NCI-H2171 (cell line): ENCODE results near the gene LDLRAD3.

Experiments used
- DNase-seq: peaks from one replicate; lab custom pipeline; 2025; lab: John Stamatoyannopoulos, UW

Gene LDLRAD3

GRCh38 chr11:36077886-36078685 lies 134.2 kb downstream of the LDLRAD3 start:
- no peak for DNase-seq

- DNase-seq, result no peak
Observed at GRCh38 chr11:36078686-36079055, 134.8 kb downstream of the LDLRAD3 start.

- no peak for DNase-seq
Observed at GRCh38 chr11:36079878-36080675, 136.2 kb downstream of the LDLRAD3 start.

DNA sequence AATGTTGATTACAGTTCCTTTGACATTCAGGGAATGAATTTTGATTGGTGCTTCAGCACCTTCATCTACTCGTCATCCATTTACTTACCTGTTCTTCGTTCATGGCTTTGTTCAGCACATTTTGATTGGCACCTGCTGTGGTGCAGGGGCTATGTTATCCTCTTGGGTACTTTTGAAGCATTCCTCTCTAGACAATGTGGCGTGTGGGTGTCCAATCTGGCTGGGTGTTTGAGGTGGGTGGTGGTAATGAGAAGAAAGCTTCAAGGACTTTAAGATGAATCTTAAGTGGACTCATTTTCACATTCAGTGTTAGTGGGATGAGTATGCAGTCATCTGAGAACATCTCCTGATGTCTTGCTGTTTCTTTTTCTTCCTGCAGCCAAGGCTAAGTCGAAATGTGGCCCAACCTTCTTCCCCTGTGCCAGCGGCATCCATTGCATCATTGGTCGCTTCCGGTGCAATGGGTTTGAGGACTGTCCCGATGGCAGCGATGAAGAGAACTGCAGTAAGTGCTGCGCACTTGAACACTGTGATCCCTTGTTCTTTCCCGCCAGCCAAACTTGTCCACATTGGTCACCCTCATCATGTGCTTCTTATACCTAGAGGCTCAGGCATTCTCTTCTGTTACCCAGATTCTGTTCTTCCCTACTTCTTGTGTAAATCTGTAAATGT lies 137.5 kb downstream of the LDLRAD3 start:
- DNase-seq, result no peak

DNA sequence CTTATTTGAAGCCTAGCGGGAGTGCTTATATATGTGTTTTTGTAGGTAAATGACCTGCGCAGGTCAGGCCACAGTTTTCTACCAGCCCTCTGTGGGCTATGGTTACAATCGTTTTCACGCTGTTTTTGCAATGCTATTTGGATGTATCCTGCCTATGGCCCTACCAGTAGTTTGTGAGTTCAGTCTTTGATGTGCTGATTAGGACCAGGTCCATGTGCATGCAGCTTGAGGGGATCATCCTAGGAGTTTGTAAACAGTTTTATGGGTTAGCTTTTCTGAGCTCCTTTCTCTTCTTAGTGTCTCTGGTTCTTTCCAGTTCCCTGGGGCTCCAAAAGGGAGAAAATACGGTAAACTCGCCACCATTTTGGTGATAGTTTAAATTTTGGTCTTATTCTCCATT lies 142.5 kb downstream of the LDLRAD3 start:
- DNase-seq, result no peak

DNA sequence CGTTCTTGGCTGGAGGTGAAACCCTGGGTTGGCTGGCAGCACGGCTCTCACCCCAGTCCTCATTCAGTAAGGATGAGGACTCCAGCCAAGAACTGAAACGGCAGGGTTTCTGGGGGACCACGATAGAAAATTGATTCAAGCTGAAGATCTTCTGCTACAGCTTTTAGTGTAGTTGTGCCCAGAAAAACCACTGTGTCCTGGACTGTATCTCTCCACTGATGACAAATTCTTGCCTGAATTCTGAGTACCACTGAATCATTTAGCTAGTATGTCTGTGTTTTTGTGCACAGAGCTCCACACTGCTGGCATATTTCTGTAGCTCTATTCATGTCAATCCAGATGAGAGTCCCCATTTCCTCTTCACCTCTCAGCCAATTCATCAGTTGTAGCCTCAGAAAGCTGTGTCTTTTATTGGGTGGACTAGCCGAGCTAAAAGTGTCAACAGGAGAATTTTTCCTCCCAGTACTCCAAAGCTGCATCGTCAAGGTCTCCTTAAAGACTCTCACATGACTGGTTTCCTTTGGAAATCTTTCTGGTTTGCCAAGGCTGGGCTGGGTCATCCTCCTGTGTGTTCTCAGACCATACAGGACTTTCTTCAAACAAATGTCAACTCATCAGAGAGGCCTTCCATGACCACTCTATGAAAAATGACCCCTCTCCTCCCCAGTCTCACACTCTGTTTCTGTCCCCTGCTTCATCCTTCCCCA lies 144.6 kb downstream of the LDLRAD3 start:
- no peak for DNase-seq

DNA sequence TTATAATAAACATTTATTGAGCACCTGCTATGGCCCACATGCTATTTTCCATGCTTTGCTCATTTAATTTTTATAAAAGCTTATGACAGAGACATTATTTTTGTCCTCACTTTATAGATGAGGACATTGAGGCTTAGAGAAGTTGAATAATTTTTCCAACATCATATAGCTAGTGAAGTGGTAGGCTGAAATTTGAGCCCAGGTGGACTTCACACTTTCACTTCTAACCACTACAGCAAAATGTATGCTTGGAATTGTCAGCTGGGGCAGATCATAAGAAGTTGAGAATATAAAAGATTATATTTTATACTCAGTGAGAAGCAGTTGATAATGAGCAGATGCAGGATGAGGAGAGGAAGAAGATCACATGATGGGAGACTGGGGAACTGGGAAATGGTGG lies 146.1 kb downstream of the LDLRAD3 start:
- DNase-seq, result no peak

DNA sequence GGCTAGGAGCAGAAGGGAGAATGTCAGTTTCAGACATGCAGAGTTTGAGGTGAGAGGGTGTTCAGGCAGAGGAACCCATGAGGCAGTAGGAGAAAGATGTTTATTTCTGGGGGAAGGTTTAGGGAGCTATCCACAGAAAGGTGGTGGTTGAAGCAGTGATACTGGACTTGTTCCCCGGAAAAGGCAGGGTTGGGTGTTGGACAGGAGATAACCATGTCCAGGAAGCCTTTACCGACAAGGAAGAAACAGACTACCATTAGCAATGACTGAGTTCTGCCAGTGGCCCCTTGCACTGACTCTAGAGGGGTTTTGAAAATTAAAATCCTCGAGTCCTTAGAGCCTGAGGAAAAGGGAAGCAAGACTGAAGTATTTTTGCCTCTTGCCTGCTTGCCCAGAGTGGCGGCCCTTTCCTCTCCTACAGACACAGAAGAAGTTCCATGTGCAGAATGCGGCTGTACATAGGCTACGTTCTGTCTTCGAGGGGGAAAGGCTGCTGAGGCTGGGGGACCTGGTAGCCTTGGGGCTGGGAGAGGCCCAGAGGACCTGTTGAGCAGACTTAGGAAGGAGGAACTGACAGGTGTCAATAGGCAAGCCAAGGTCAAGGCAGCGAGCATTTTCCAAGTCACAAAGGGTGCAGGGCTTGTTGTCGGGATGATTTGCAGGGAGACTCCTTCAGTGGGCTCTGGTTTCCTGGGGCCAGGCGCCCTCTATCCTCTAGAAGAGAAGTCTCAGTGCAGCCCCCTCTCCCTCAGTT lies 146.7 kb downstream of the LDLRAD3 start:
- no peak for DNase-seq

DNA sequence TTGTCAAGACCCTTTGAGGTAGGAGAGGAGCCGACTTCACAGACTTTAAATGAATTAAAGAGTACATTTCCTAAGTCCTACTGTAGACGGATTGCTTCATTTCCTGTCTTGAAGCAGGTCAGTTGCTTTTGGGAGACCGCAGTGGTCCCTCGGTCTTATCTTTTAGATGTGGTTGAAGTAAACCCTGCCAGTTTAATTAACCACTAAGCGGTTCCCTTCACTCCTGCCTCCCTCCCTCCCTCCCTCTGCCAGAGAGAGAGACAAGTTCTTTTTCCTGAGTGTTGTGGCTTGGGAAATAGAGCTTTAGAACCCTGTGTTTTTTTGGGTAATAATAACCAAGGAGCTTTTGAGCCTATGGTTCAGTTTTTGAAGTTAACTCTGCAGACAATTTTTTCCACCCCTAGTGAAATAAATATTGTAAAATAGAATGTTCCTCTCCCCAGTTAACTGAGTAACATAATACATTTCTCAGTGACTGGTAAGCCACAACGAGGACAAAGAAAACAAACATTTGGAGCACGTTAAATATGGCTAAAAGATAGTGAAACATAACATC lies 147.5 kb downstream of the LDLRAD3 start:
- DNase-seq, result no peak

DNA sequence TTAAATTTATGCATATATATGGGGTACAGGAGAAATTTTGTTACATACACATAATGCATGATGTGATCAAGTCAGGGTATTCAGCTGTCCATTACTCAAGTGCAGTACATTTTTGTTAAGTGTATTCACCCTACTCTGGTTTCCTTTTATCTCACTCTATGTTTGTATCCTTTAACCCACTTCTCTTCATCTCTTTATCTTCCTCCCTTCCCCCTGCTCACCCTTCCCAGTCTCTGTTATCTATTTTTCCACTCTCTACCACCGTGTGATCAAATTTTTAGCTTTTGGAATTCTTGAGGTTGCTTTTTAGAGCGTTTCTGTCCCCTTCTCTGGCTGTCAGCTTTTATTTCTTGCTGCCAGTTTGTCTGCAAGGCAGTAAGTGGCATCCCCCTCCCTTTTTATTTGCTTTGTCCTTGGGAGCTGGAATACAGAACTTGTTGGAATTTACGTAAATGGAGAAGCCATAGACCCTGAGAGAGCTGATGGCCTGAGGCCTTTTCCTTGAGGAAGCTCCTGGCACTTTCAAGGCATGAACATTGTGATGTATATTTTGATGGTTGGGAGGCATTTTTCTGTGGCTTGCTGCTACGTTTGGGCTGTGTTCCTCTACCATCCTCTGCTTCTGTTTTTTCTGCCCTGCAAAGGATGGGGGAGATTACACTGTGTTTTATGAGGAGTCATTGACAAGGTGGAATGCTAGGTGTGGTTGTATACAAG lies 148.6 kb downstream of the LDLRAD3 start:
- DNase-seq, result no peak

DNA sequence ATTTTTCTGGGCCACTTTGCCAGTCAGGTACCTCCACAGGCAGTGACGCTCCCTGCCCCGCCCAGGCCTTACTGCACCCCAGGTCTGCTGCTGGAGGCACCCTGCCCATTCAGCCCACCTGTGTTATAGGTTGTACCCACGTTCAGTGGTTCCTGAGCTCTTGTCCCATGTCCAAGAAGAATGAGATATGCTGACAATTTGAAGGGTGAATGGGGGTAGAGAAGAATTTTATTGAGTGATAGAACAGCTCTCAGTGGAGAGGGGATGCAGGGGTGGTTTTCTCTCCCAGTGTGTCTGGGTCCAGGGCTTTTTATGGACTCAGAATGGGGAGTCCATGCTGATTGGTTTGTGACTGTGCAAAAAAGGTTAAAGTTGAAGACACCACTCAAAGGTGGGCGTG lies 149.7 kb downstream of the LDLRAD3 start:
- DNase-seq, result no peak

DNA sequence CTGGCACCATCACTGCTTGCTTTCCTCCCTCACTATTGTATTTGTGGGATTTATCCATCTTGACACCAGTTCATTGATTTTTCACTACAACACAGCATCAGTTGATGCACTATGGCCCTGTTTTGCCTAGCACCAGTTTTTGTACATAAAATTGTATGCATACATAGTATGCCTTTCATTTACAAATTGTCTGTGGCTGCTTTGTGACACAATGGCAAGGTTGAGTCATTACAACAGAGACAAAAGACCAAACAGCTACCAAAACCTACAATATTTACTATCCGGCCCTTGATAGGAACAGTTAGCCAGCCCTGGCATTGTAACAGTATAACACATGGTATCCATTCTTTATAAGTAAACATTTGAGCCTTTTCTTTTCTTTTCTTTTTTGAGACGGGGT lies 150.3 kb downstream of the LDLRAD3 start:
- no peak for DNase-seq

DNA sequence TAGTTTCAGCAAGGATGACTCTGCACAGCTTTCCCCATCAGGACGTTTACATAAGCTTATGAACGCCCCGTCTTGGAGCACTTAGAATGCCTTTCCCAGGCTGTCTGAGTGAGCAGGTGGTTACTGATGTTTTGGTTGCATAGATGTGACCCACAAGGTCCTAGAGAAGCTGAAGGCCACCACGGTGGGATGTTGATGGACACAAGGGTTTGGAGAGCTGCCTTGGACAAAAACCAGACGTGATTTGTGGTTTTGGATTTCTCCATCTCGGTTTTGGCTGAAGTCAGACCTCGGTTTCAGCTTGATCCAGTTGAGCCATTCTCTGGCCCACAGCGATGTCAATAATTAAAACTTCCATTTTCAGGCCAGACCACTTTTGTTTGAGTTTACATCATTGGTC lies 151.9 kb downstream of the LDLRAD3 start:
- DNase-seq, result no peak

DNA sequence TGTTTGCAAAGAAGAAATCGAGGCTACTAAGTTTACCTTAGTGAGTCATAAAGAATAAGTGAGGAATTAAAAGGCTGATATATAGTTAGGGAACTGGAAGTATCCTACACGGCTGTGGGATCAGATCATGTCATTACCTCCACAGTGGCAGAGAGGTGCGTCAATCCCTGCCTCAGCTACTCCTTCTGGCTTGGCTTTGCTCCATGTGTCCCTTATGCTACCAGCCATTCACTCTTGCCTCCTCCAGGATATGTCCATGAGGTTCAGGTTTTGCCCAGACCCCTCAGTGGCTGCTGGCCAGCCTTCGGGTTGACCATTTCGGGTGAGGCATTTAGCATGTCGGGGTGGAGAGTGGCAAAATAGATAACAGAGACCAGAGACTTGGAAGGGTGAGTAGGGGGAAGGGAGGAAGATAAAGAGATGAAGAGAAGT lies 153.4 kb downstream of the LDLRAD3 start:
- no peak for DNase-seq

- peak; percentile 45 for DNase-seq
Observed at GRCh38 chr11:36098087-36098486, 154.2 kb downstream of the LDLRAD3 start.

DNA sequence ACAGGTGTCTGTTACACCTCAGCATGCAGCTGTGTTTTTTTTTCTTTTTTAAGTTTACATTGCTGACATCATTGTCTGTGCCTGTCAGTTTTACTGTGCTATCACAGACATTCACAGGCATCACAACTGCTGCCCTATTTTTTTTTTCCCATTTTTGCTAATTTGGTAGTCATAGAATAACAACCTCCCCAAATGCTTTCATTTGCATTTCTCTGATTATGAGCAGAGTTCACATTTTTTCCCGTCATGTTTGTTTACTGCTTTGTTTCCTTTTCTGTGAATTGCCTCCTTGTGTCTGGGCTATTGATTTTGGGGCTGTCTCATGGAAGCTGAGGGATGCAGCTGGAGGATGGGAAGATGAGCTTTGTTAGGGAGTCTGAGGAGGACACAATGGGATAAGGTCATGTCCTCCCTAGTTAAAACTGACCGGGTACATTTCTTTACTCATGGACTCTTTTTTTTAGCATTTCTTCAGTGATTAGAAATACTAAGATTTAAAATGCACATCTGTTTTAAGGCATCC lies 155.1 kb downstream of the LDLRAD3 start:
- peak; percentile 25 for DNase-seq

GRCh38 chr11:36101466-36101865 lies 157.6 kb downstream of the LDLRAD3 start:
- DNase-seq, result no peak

- no peak for DNase-seq
Observed at GRCh38 chr11:36102868-36103267, 159.0 kb downstream of the LDLRAD3 start.

DNA sequence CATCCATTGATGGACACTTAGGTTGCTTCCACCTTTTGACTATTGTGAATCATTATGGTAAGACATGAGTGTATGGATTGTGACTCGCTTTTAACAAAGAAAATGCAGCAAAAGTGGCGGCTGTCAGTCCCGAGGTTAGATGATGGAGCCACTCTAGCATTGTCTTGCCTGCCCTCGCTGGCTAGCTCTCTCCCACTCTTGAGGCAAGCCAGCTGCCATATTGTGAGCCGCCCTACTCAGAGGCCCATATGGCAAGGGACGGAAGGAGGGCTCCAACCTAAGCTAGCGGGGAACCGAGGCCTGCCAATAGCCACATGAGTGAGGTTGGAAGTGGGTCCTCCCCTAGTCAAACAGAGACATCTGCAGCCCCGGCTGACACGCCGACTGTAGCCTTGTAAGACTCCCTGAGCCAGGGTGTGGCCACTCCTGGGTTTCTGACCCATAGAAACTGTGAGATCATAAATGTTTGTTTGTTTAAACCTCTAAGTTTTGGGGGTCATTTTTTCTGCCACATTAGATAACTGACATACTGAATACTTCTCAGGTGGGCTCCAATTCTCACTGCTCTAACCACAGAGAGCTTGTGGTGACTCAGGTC lies 160.2 kb downstream of the LDLRAD3 start:
- no peak for DNase-seq

DNA sequence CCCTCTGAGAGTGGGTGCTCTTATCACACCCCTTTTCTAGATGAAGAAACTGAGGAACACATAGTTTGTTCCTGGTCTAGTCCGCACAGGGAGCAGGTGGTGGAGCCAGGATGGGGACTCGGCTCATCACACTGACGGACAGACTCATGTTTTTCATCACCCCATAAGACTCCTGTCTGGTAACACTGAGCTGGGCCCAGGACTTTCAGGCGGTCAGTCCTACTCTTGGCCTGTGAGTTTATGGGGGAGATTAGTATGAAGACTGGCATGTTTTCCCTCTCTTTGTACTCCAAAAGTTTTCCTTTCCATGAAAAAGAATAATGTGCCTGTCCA lies 160.8 kb downstream of the LDLRAD3 start:
- no peak for DNase-seq
